ENCODE measurements around the gene DUOXA2.
"Not testable (repeated sequence)": the region's sequence is repeated elsewhere in the genome, so short reads cannot be mapped to it uniquely, and the experiment has no call there.

The DUOXA2 gene

GRCh38 chr15:45097466-45097865 lies 16.7 kb upstream of the DUOXA2 start:
- peak; percentile 17 for DNase-seq

- DNase-seq: no peak
Measured at GRCh38 chr15:45099549-45100165, 14.5 kb upstream of the DUOXA2 start.

GRCh38 chr15:45100884-45101625 lies 13.1 kb upstream of the DUOXA2 start:
- no peak for DNase-seq

GRCh38 chr15:45101749-45102148 lies 12.4 kb upstream of the DUOXA2 start:
- no peak for DNase-seq

GRCh38 chr15:45102226-45102625 lies 11.9 kb upstream of the DUOXA2 start:
- DNase-seq: no peak

- DNase-seq: not testable (repeated sequence)
Measured at GRCh38 chr15:45104170-45104569, 10.0 kb upstream of the DUOXA2 start.

GRCh38 chr15:45105586-45105985 lies 8.5 kb upstream of the DUOXA2 start:
- DNase-seq: peak; percentile 21

- peak; percentile 26 for DNase-seq
Measured at GRCh38 chr15:45106002-45106790, 7.9 kb upstream of the DUOXA2 start.

- peak; percentile 19 for DNase-seq
Measured at GRCh38 chr15:45107941-45108630, 6.0 kb upstream of the DUOXA2 start.

GRCh38 chr15:45110256-45110820 lies 3.8 kb upstream of the DUOXA2 start:
- DNase-seq: no peak

- DNase-seq: no peak
Measured at GRCh38 chr15:45111390-45112142, 2.6 kb upstream of the DUOXA2 start.

- no peak for DNase-seq
Measured at GRCh38 chr15:45112143-45112590, 2.0 kb upstream of the DUOXA2 start.

GRCh38 chr15:45112591-45113379 lies 1.3 kb upstream of the DUOXA2 start:
- no peak for DNase-seq

- no peak for DNase-seq
Measured at GRCh38 chr15:45113380-45113990, 641 bp upstream of the DUOXA2 start.

GRCh38 chr15:45114751-45115085 lies 592 bp downstream of the DUOXA2 start:
- no peak for DNase-seq

GRCh38 chr15:45115312-45115820 lies 1.2 kb downstream of the DUOXA2 start:
- no peak for DNase-seq

GRCh38 chr15:45116006-45116481 lies 1.9 kb downstream of the DUOXA2 start:
- no peak for DNase-seq

GRCh38 chr15:45116482-45117307 lies 2.6 kb downstream of the DUOXA2 start:
- no peak for DNase-seq

All from right forelimb (tissue), 1 donor.